Measurements from ENCODE around the gene PIK3R5. TPM values are rescaled to one million over a fixed set of nuclear protein-coding genes. Genes with fewer than 3 reads are reported as not detected.
A peak's percentile ranks its signal among the peaks of the same experiment; 100 is the strongest.

Gene PIK3R5
- total and polyA plus RNA-seq, 2 donors from 2014 or later = 0.45 to 19.1 TPM

GRCh38 chr17:8896641-8897635 is 68.6 kb downstream of the PIK3R5 start:
- Histone ChIP-seq H3K36me3 (ENCODE audit: control insufficient read depth in 2 of 3, insufficient read depth in 3 of 3, low read length in 3 of 3) (no peaks in the 10 kb centered on the region), H3K9ac (ENCODE audit: low read length in 3 of 3) (no peak overlapping the region), H3K9me3 (ENCODE audit: control insufficient read depth in 2 of 3, insufficient read depth in 1 of 3, low read length in 3 of 3) (no peaks in the 10 kb centered on the region), H3K27me3 (ENCODE audit: control insufficient read depth, insufficient read depth, low read length) (no peaks in the 10 kb centered on the region), H3K27ac (ENCODE audit: low read depth in 2 of 2, low read length in 2 of 2) (no peak overlapping the region), H3K4me1 (ENCODE audit: control insufficient read depth in 2 of 3, insufficient read depth in 2 of 3, low read depth in 1 of 3, low read length in 3 of 3) (no peaks in the 10 kb centered on the region), H3K4me3 (ENCODE audit: low read length in 3 of 3) (no peak overlapping the region)
- no peak for TF ChIP-seq CTCF (IDR thresholded peaks at IDR 0.05; ENCODE audit: borderline replicate concordance, extremely low read depth, insufficient read depth)
- peak in 1 of 5 donors; percentile 7 for DNase-seq
- intact Hi-C loops (cut with DNase I) = no loop called here
- no peak for FAIRE-seq

- no peaks in the 10 kb centered on the region for H3K27me3 ChIP-seq (ENCODE audit: control insufficient read depth, insufficient read depth, low read length)
- no peak overlapping the region for H3K4me3 ChIP-seq (ENCODE audit: low read length in 3 of 3)
- FAIRE-seq (no peak), DNase-seq (peak in 1 of 5 donors; percentile 1)
- H3K27ac ChIP-seq (ENCODE audit: low read depth in 2 of 2, low read length in 2 of 2) = no peak overlapping the region
- H3K36me3 ChIP-seq (ENCODE audit: control insufficient read depth in 2 of 3, insufficient read depth in 3 of 3, low read length in 3 of 3) = no peaks in the 10 kb centered on the region
- H3K9me3 ChIP-seq (ENCODE audit: control insufficient read depth in 2 of 3, insufficient read depth in 1 of 3, low read length in 3 of 3) = no peaks in the 10 kb centered on the region
- TF ChIP-seq CTCF (IDR thresholded peaks at IDR 0.05; ENCODE audit: borderline replicate concordance, extremely low read depth, insufficient read depth) = no peak
- intact Hi-C loops (cut with DNase I) = no loop called here
- H3K9ac ChIP-seq (ENCODE audit: low read length in 3 of 3) = no peak overlapping the region
- no peaks in the 10 kb centered on the region for H3K4me1 ChIP-seq (ENCODE audit: control insufficient read depth in 2 of 3, insufficient read depth in 2 of 3, low read depth in 1 of 3, low read length in 3 of 3)
These were observed 69.4 kb downstream of the PIK3R5 start for GRCh38 chr17:8896087-8896486.

- peak; percentile 82 for TF ChIP-seq CTCF (IDR thresholded peaks at IDR 0.05; ENCODE audit: borderline replicate concordance, extremely low read depth, insufficient read depth)
- DNase-seq = peak in 4 of 5 donors; percentile 72 to 87 (median 80)
- Histone ChIP-seq H3K4me1 (ENCODE audit: control insufficient read depth in 2 of 3, insufficient read depth in 2 of 3, low read depth in 1 of 3, low read length in 3 of 3) (no peaks in the 10 kb centered on the region), H3K9me3 (ENCODE audit: control insufficient read depth in 2 of 3, insufficient read depth in 1 of 3, low read length in 3 of 3) (no peaks in the 10 kb centered on the region), H3K36me3 (ENCODE audit: control insufficient read depth in 2 of 3, insufficient read depth in 3 of 3, low read length in 3 of 3) (no peaks in the 10 kb centered on the region), H3K4me3 (ENCODE audit: low read length in 3 of 3) (no peak overlapping the region), H3K9ac (ENCODE audit: low read length in 3 of 3) (no peak overlapping the region), H3K27ac (ENCODE audit: low read depth in 2 of 2, low read length in 2 of 2) (no peak overlapping the region), H3K27me3 (ENCODE audit: control insufficient read depth, insufficient read depth, low read length) (no peaks in the 10 kb centered on the region)
- FAIRE-seq = peak; percentile 58
- intact Hi-C loops (cut with DNase I) = no loop called here
These were observed 70.6 kb downstream of the PIK3R5 start for GRCh38 chr17:8894673-8895578.
